NCI-H526 treated with DMSO at 0.1 percent for 48 hours (cell line): ENCODE data around the gene MCM6.
A peak's percentile ranks its signal among the peaks of the same experiment; 100 is the strongest.
"Not testable (repeated sequence)": the region's sequence is repeated elsewhere in the genome, so short reads cannot be mapped to it uniquely, and the experiment has no call there.

Experiments used
- DNase-seq: peaks from one replicate; lab custom pipeline; 2025; lab: John Stamatoyannopoulos, UW

MCM6 gene

GRCh38 chr2:135821190-135821589 is 55.1 kb downstream of the MCM6 start:
- DNase-seq = no peak

- DNase-seq = no peak
These were observed 56.1 kb downstream of the MCM6 start for GRCh38 chr2:135820003-135820618.

GRCh38 chr2:135818937-135819610 is 57.2 kb downstream of the MCM6 start:
- DNase-seq = no peak

- DNase-seq = no peak
These were observed 58.3 kb downstream of the MCM6 start for GRCh38 chr2:135817951-135818350.

GRCh38 chr2:135817466-135817865 is 58.8 kb downstream of the MCM6 start:
- no peak for DNase-seq

- no peak for DNase-seq
These were observed 61.0 kb downstream of the MCM6 start for GRCh38 chr2:135815269-135815668.

GRCh38 chr2:135812907-135813511 is 63.2 kb downstream of the MCM6 start:
- DNase-seq = no peak

- DNase-seq = not testable (repeated sequence)
These were observed 68.4 kb downstream of the MCM6 start for GRCh38 chr2:135807874-135808273.

- no peak for DNase-seq
These were observed 73.0 kb downstream of the MCM6 start for GRCh38 chr2:135803278-135803677.

GRCh38 chr2:135802350-135802749 is 73.9 kb downstream of the MCM6 start:
- DNase-seq = no peak

GRCh38 chr2:135800513-135801460 is 75.5 kb downstream of the MCM6 start:
- no peak for DNase-seq

GRCh38 chr2:135799738-135800137 is 76.5 kb downstream of the MCM6 start:
- DNase-seq = no peak

GRCh38 chr2:135798762-135799161 is 77.5 kb downstream of the MCM6 start:
- DNase-seq = no peak

- DNase-seq = no peak
These were observed 78.0 kb downstream of the MCM6 start for GRCh38 chr2:135798275-135798705.

- DNase-seq = peak; percentile 29
These were observed 78.6 kb downstream of the MCM6 start for GRCh38 chr2:135797497-135798274.

- no peak for DNase-seq
These were observed 79.6 kb downstream of the MCM6 start for GRCh38 chr2:135796606-135797005.

GRCh38 chr2:135795641-135796040 is 80.6 kb downstream of the MCM6 start:
- not testable (repeated sequence) for DNase-seq

- DNase-seq = no peak
These were observed 83.7 kb downstream of the MCM6 start for GRCh38 chr2:135792401-135793150.

- DNase-seq = no peak
These were observed 84.6 kb downstream of the MCM6 start for GRCh38 chr2:135791418-135792190.

GRCh38 chr2:135790423-135790822 is 85.8 kb downstream of the MCM6 start:
- no peak for DNase-seq
